H1 (cell line): ENCODE measurements around the gene TOM1L2. TPM values are rescaled to one million over a fixed set of nuclear protein-coding genes. Genes with fewer than 3 reads are reported as not detected.

ENCODE experiments used
- CTCF ChIA-PET: fragments of 300-600 bp; sonication (Branson Sonifier 250); formaldehyde crosslinking; loops from one replicate; lab custom pipeline; 2021; ENCODE audit not compliant: partially characterized antibody; lab: Charles Lee
- POLR2A ChIA-PET: fragments of 300-600 bp; sonication (Branson Sonifier 250); formaldehyde crosslinking; loops from one replicate; lab custom pipeline; 2021; ENCODE audit warnings: inconsistent platforms; ENCODE audit not compliant: partially characterized antibody; lab: Charles Lee
- DNase-seq, 2 experiments: peaks; one replicate each; pipeline versions ENCODE4 v3.0.0 to v3.0.0-alpha.2; 2010 to 2022; ENCODE audit warnings: low spot score in 2 of 2, low read depth in 1 of 2, mixed read lengths in 1 of 2
- FAIRE-seq: peaks from 2 replicates; lab custom pipeline; 2011; peaks lifted over from hg19 to GRCh38; lab: Jason Lieb, UNC
- H2AFZ ChIP-seq: 2 replicates; pipeline ENCODE4 v1.8.1; 2012; ENCODE audit warnings: low read length, inconsistent platforms
- H2AK5ac ChIP-seq: 2 replicates; pipeline ENCODE4 v1.6.1; 2013; ENCODE audit warnings: low read depth, low read length
- H2BK120ac ChIP-seq: replicated peaks from 2 replicates; pipeline ENCODE3; 2013; ENCODE audit warnings: low read depth, low read length, inconsistent platforms
- H2BK12ac ChIP-seq: 2 replicates; pipeline ENCODE4 v1.6.1; 2013; ENCODE audit warnings: low read depth, low read length
- H2BK15ac ChIP-seq: 2 replicates; pipeline ENCODE4 v1.6.1; 2013; ENCODE audit warnings: low read length
- H2BK20ac ChIP-seq: 2 replicates; pipeline ENCODE4 v1.6.1; 2013; ENCODE audit warnings: low read length
- H2BK5ac ChIP-seq: 2 replicates; pipeline ENCODE4 v1.6.1; 2013; ENCODE audit warnings: low read depth, low read length
- H3K14ac ChIP-seq: 2 replicates; pipeline ENCODE4 v1.6.1; 2013; ENCODE audit warnings: inconsistent platforms; ENCODE audit not compliant: insufficient read length
- H3K18ac ChIP-seq: 2 replicates; pipeline ENCODE4 v1.6.1; 2013; ENCODE audit warnings: low read length; ENCODE audit errors: extremely low read depth
- H3K23ac ChIP-seq: 2 replicates; pipeline ENCODE4 v1.6.1; 2013; ENCODE audit warnings: inconsistent platforms; ENCODE audit not compliant: insufficient read length
- H3K23me2 ChIP-seq: 2 replicates; pipeline ENCODE4 v1.6.1; 2013; ENCODE audit warnings: low read depth, low read length
- H3K27ac ChIP-seq: 2 replicates; pipeline ENCODE4 v1.6.1; 2011; ENCODE audit warnings: low read depth, low read length, inconsistent platforms
- H3K27me3 ChIP-seq, 4 experiments: replicated peaks in 1 of 4; 1 replicate in 1 of 4; 2 replicates in 3 of 4; pipeline versions ENCODE4 v1.6.1 to v1.8.1; 2011 to 2013; ENCODE audit warnings: low read length in 3 of 4, mild to moderate bottlenecking in 3 of 4, inconsistent platforms in 2 of 4, mixed read lengths in 2 of 4, moderate library complexity in 1 of 4; ENCODE audit not compliant: control insufficient read depth in 3 of 4, insufficient read depth in 3 of 4; ENCODE audit errors: extremely low read depth in 1 of 4
- H3K36me3 ChIP-seq, 4 experiments: 2 replicates each; pipeline versions ENCODE4 v1.6.1 to v1.8.1; 2011 to 2013; ENCODE audit warnings: mild to moderate bottlenecking in 4 of 4, low read length in 3 of 4, moderate library complexity in 2 of 4, control low read depth in 1 of 4, inconsistent platforms in 1 of 4; ENCODE audit not compliant: insufficient read depth in 4 of 4, control insufficient read depth in 2 of 4
- H3K4ac ChIP-seq: replicated peaks from 2 replicates; pipeline ENCODE3; 2013; ENCODE audit warnings: low read length, low read depth, mixed read lengths, inconsistent platforms; ENCODE audit not compliant: insufficient read length
- H3K4me1 ChIP-seq, 4 experiments: replicated peaks in 1 of 4; 1 replicate in 1 of 4; 2 replicates in 3 of 4; pipeline versions ENCODE4 v1.6.1 to v1.8.1; 2011 to 2013; ENCODE audit warnings: low read length in 3 of 4, inconsistent platforms in 2 of 4, mixed read lengths in 1 of 4; ENCODE audit not compliant: insufficient read depth in 4 of 4, control insufficient read depth in 3 of 4
- H3K4me2 ChIP-seq, 2 experiments: 2 replicates each; pipeline versions ENCODE4 v1.6.1 to v1.8.1; 2011 to 2013; ENCODE audit warnings: low read depth in 2 of 2, low read length in 2 of 2, control low read depth in 1 of 2, inconsistent platforms in 1 of 2, mild to moderate bottlenecking in 1 of 2; ENCODE audit not compliant: insufficient read depth in 1 of 2
- H3K4me3 ChIP-seq, 4 experiments: fragments of 200-600, 300-600 bp in 1 of 4; sonication (generic), shearing (Covaris generic), sonication (Bioruptor Twin) in 1 of 4; 2 replicates each; pipeline versions ENCODE4 v1.5.1 to v1.8.1; 2011 to 2016; ENCODE audit warnings: low read length in 4 of 4, low read depth in 3 of 4, control low read depth in 2 of 4, inconsistent platforms in 2 of 4, mild to moderate bottlenecking in 2 of 4, mixed read lengths in 1 of 4, moderate library complexity in 1 of 4; ENCODE audit not compliant: insufficient read depth in 2 of 4; ENCODE audit errors: extremely low read depth in 1 of 4
- H3K56ac ChIP-seq: replicated peaks from 2 replicates; pipeline ENCODE3; 2013; ENCODE audit warnings: low read depth, mild to moderate bottlenecking, mixed read lengths, low read length, inconsistent platforms; ENCODE audit not compliant: insufficient read length
- H3K79me1 ChIP-seq: 2 replicates; pipeline ENCODE4 v1.6.1; 2013; ENCODE audit warnings: low read depth, low read length, control low read depth
- H3K79me2 ChIP-seq, 2 experiments: 2 replicates each; pipeline versions ENCODE4 v1.6.1 to v1.8.1; 2012 to 2013; ENCODE audit warnings: low read length in 2 of 2, mild to moderate bottlenecking in 2 of 2, inconsistent platforms in 1 of 2; ENCODE audit not compliant: insufficient read depth in 2 of 2, control insufficient read depth in 1 of 2
- H3K9ac ChIP-seq, 4 experiments: replicated peaks in 1 of 4; 1 replicate in 1 of 4; 2 replicates in 3 of 4; pipeline versions ENCODE4 v1.6.1 to v1.8.1; 2011 to 2013; ENCODE audit warnings: low read depth in 3 of 4, low read length in 3 of 4, control low read depth in 2 of 4, mild to moderate bottlenecking in 2 of 4, moderate library complexity in 2 of 4, inconsistent platforms in 1 of 4; ENCODE audit errors: extremely low read depth in 1 of 4
- H3K9me3 ChIP-seq, 2 experiments: 2 replicates each; pipeline versions ENCODE4 v1.6.1 to v1.8.1; 2012 to 2013; ENCODE audit warnings: mild to moderate bottlenecking in 2 of 2, moderate library complexity in 2 of 2, control low read depth in 1 of 2, inconsistent platforms in 1 of 2, low read depth in 1 of 2, low read length in 1 of 2, mixed read lengths in 1 of 2; ENCODE audit not compliant: insufficient read depth in 2 of 2
- H4K20me1 ChIP-seq, 2 experiments: replicated peaks in 1 of 2; 2 replicates each; pipeline versions ENCODE3 to v1.8.1; 2011 to 2013; ENCODE audit warnings: inconsistent platforms in 2 of 2, low read length in 2 of 2, mild to moderate bottlenecking in 1 of 2; ENCODE audit not compliant: insufficient read depth in 2 of 2, control insufficient read depth in 1 of 2
- H4K5ac ChIP-seq: 2 replicates; pipeline ENCODE4 v1.6.1; 2013; ENCODE audit warnings: low read length, low read depth, mixed read lengths, inconsistent platforms; ENCODE audit not compliant: insufficient read length
- H4K8ac ChIP-seq: 2 replicates; pipeline ENCODE4 v1.8.0; 2013; ENCODE audit warnings: mild to moderate bottlenecking, moderate library complexity, low read length, inconsistent platforms; ENCODE audit not compliant: insufficient read depth; ENCODE audit errors: extremely low read depth
- H4K91ac ChIP-seq: replicated peaks from 2 replicates; pipeline ENCODE3; 2013; ENCODE audit warnings: low read length, mixed read lengths, inconsistent platforms; ENCODE audit not compliant: insufficient read length
- BCL11A ChIP-seq, 2 experiments: IDR thresholded peaks; one replicate each; pipeline ENCODE4 v1.6.1; 2011; ENCODE audit warnings: low read depth in 2 of 2, low read length in 2 of 2, mild to moderate bottlenecking in 2 of 2
- CBX8 ChIP-seq: fragments of 300-800, 300-1000 bp; sonication (generic); IDR thresholded peaks from 2 replicates; pipeline ENCODE4 v1.7.1; 2016; ENCODE audit warnings: low read depth, low read length, borderline replicate concordance
- EGR1 ChIP-seq: IDR thresholded peaks from 2 replicates; pipeline ENCODE4 v1.6.1; 2011; ENCODE audit warnings: low read depth, low read length, borderline replicate concordance
- HDAC2 ChIP-seq, 2 experiments: fragments of 300-600 bp in 1 of 2; sonication (generic) in 1 of 2; IDR thresholded peaks; 2 replicates each; pipeline ENCODE4 v1.6.1; 2011 to 2012; ENCODE audit warnings: low read depth in 2 of 2, low read length in 2 of 2, mild to moderate bottlenecking in 2 of 2, moderate library complexity in 2 of 2, borderline replicate concordance in 1 of 2, inconsistent platforms in 1 of 2
- HDAC6 ChIP-seq: IDR thresholded peaks from one replicate; pipeline ENCODE4 v1.7.1; 2012; ENCODE audit warnings: low read depth, mild to moderate bottlenecking, inconsistent platforms, low read length, moderate library complexity
- KDM5A ChIP-seq: fragments of 200-600 bp; IDR thresholded peaks from 2 replicates; pipeline ENCODE4 v1.7.1; 2012; ENCODE audit warnings: mild to moderate bottlenecking, low read length, inconsistent platforms, mixed read lengths
- NANOG ChIP-seq: IDR thresholded peaks from 2 replicates; pipeline ENCODE4 v1.6.1; 2011; ENCODE audit warnings: low read length, low read depth, mild to moderate bottlenecking, inconsistent platforms; ENCODE audit not compliant: insufficient read depth, poor library complexity, severe bottlenecking
- PHF8 ChIP-seq: fragments of 200-600 bp; sonication (generic); conservative IDR thresholded peaks from 2 replicates; pipeline ENCODE4 v1.7.1; 2012; ENCODE audit warnings: low read depth, mild to moderate bottlenecking, inconsistent platforms, low read length, moderate library complexity
- RBBP5 ChIP-seq: IDR thresholded peaks from 2 replicates; pipeline ENCODE4 v1.7.1; 2012; ENCODE audit warnings: low read depth, mild to moderate bottlenecking, inconsistent platforms, low read length, moderate library complexity, borderline replicate concordance
- SIX5 ChIP-seq: IDR thresholded peaks from 2 replicates; pipeline ENCODE4 v1.6.1; 2011; ENCODE audit warnings: mild to moderate bottlenecking, low read depth, low read length
- TAF1 ChIP-seq: IDR thresholded peaks from 2 replicates; pipeline ENCODE4 v1.6.1; 2011; ENCODE audit warnings: mild to moderate bottlenecking, low read depth, low read length
- WGBS, 2 experiments: shearing (Covaris generic) in 1 of 2; methylation state at CpG; one replicate each; pipeline versions ENCODE4 v1.1.6 to v1.1.7; 2013 to 2015; ENCODE audit warnings: low lambda C conversion rate in 2 of 2, mixed read lengths in 2 of 2, inconsistent platforms in 1 of 2, low coverage in 1 of 2, missing lambda C conversion rate in 1 of 2; ENCODE audit not compliant: insufficient replicate concordance in 2 of 2, insufficient coverage in 1 of 2, insufficient read length in 1 of 2; ENCODE audit errors: extremely low coverage in 1 of 2, missing lambda C conversion rate in 1 of 2; 5-methylcytosine and 5-hydroxymethylcytosine counted together
- polyA plus RNA-seq, 7 experiments: library from polyadenylated mRNA; depleted of rRNA in 3 of 7; stranded (reverse) in 5 of 7; unstranded in 2 of 7; fragments of >200 nt in 5 of 7; fragments of 200-250 nt in 2 of 7; gene quantifications; 1 replicate in 5 of 7; 2 replicates in 1 of 7; 4 replicates in 1 of 7; pipeline versions ENCODE4 v1.2.1 to v1.2.3, GENCODE V29; 2011 to 2013; ENCODE audit warnings: missing spikeins in 2 of 7, mixed read lengths in 2 of 7
- total RNA-seq: library from RNA; stranded (reverse); fragmentation: NEBNext Ultra II Directional; extraction: Animal tissue kit (Norgen Biotek cat#: 25700); gene quantifications from 2 replicates; pipeline ENCODE4 v1.2.1, GENCODE V29; 2021
- TF ChIP-seq, protein P1 (sequence below): IDR thresholded peaks from 2 replicates; pipeline ENCODE4 v1.6.1; 2012; ENCODE audit warnings: low read length, inconsistent platforms

The TOM1L2 gene
- total and polyA plus RNA-seq, 2 of the 8 experiments (the other 6 are each of a cell fraction or from before 2014, with no cell fraction given) = 2.0 to 3.4 TPM

DNA sequence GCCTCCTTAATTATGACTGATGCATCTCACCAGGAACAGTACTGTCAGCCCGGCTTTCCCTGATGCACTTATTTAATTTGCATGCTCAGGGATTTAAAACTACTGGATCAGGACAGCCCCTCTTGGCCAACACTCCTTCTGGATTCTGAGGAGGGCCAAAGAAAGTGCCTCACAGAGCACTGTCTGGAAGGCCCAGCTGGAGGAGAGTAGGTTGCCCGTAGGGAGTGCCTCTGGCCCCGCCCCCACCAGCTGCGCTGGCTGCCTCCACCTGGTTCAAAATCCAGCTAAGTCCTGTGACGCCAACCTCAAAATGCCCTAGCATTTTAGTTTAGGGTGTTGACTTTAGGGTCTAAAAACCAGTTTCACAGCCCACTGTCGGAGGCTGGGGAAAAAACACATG, 86.0 kb downstream of the TOM1L2 start:
- CTCF ChIA-PET = interaction anchor here (1.0 to 22.5 kb wide), 11 partner anchors 9 to 147 kb away, joined by 3 to 404 read pairs (median 5); no protein-coding TSS in a partner anchor
- H2BK120ac ChIP-seq = no peak overlapping the region
- WGBS, 2 experiments = 82% methylated on average over 6 of the region's 6 CpGs; no CpG with 5 or more reads in 1 of the 2 experiments
- H3K14ac ChIP-seq = no peak overlapping the region
- H3K79me1 ChIP-seq = no peaks in the 10 kb centered on the region
- H3K56ac ChIP-seq = no peak overlapping the region
- no peak overlapping the region for H4K8ac ChIP-seq
- H2BK20ac ChIP-seq = no peak overlapping the region
- no peak overlapping the region for H4K91ac ChIP-seq
- no peak overlapping the region for H3K18ac ChIP-seq
- DNase-seq (no peak), FAIRE-seq (no peak)
- H3K4ac ChIP-seq = no peak overlapping the region
- peaks cover 20 to 32% (median 25%) of the 10 kb centered on the region in 4 experiments for H3K4me1 ChIP-seq
- no peaks in the 10 kb centered on the region for H4K20me1 ChIP-seq
- H3K79me2 ChIP-seq = no peaks in the 10 kb centered on the region
- no peak overlapping the region for H2AK5ac ChIP-seq
- no peak overlapping the region for H4K5ac ChIP-seq
- no peaks in the 10 kb centered on the region for H3K9me3 ChIP-seq
- H3K23ac ChIP-seq = no peak overlapping the region
- no peak overlapping the region for H2BK5ac ChIP-seq
- no peaks in the 10 kb centered on the region for H3K23me2 ChIP-seq
- no peak overlapping the region for H3K27ac ChIP-seq
- no peaks in the 10 kb centered on the region for H3K27me3 ChIP-seq
- H3K4me2 ChIP-seq = no peak overlapping the region
- H3K36me3 ChIP-seq = no peaks in the 10 kb centered on the region
- POLR2A ChIA-PET = interaction anchor here (0.8 kb wide), 1 partner anchor 222 kb away, joined by 3 read pairs; no protein-coding TSS in a partner anchor
- H3K9ac ChIP-seq = no peak overlapping the region
- no peak overlapping the region for H2BK12ac ChIP-seq
- H2AFZ ChIP-seq = no peak overlapping the region
- no peak overlapping the region for H3K4me3 ChIP-seq
- H2BK15ac ChIP-seq = no peak overlapping the region
- TF ChIP-seq TAF1 = no peak
- TF ChIP-seq, protein P1, sequence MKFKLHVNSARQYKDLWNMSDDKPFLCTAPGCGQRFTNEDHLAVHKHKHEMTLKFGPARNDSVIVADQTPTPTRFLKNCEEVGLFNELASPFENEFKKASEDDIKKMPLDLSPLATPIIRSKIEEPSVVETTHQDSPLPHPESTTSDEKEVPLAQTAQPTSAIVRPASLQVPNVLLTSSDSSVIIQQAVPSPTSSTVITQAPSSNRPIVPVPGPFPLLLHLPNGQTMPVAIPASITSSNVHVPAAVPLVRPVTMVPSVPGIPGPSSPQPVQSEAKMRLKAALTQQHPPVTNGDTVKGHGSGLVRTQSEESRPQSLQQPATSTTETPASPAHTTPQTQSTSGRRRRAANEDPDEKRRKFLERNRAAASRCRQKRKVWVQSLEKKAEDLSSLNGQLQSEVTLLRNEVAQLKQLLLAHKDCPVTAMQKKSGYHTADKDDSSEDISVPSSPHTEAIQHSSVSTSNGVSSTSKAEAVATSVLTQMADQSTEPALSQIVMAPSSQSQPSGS = no peak
- no peak for TF ChIP-seq RBBP5
- no peak for TF ChIP-seq HDAC6
- no peak for TF ChIP-seq NANOG
- no peak for TF ChIP-seq HDAC2 (IDR thresholded peaks at IDR 0.05; ENCODE audit: borderline replicate concordance in 1 of 2, low read depth in 2 of 2, low read length in 2 of 2)
- no peak for TF ChIP-seq CBX8
- TF ChIP-seq BCL11A (IDR thresholded peaks at IDR 0.05; ENCODE audit: low read depth in 2 of 2, low read length in 2 of 2) = no peak
- no peak for TF ChIP-seq PHF8
- no peak for TF ChIP-seq KDM5A
- TF ChIP-seq EGR1 = no peak
- TF ChIP-seq SIX5 = no peak
